OCI-LY3 (cell line): Measurements from ENCODE around the gene YWHAQ.

Experiments used
- CTCF ChIP-seq: fragments of 200-600, 300-600 bp; sonication (generic); IDR thresholded peaks from 2 replicates; pipeline ENCODE4 v1.5.1; 2014; ENCODE audit warnings: antibody characterized with exemption, low read length, low read depth
- EZH2phosphoT487 ChIP-seq: fragments of 200-600 bp; shearing (Covaris generic); IDR thresholded peaks from 2 replicates; pipeline ENCODE4 v1.6.1; 2018; ENCODE audit warnings: antibody characterized with exemption, mixed run types, low read depth

- no peak for TF ChIP-seq CTCF
- no peak for TF ChIP-seq EZH2phosphoT487
These were observed 87.2 kb downstream of the YWHAQ start for GRCh38 chr2:9543557-9543956.
